ENCODE results near the gene UBE2H. TPM values are rescaled to one million over a fixed set of nuclear protein-coding genes. Genes with fewer than 3 reads are reported as not detected.
"Not testable (repeated sequence)": the region's sequence is repeated elsewhere in the genome, so short reads cannot be mapped to it uniquely, and the experiment has no call there.

Gene UBE2H
- total RNA-seq, 1 donor from 2014 or later: 68.5 TPM

GRCh38 chr7:129896568-129897382 lies 56.0 kb downstream of the UBE2H start:
- intact Hi-C loops (cut with DNase I): no loop called here
- no peak overlapping the region for H3K4me3 ChIP-seq
- H3K9me3 ChIP-seq: no peaks in the 10 kb centered on the region
- no peak for TF ChIP-seq POLR2AphosphoS5 (IDR thresholded peaks at IDR 0.05; ENCODE audit: insufficient read depth in 1 of 2, low read depth in 1 of 2)
- H3K27ac ChIP-seq: no peak overlapping the region
- H3K36me3 ChIP-seq: no peaks in the 10 kb centered on the region
- H3K4me1 ChIP-seq: peaks cover 13% of the 10 kb centered on the region
- DNase-seq (ENCODE audit: extremely low spot score in 2 of 2): no peak
- H3K27me3 ChIP-seq: no peaks in the 10 kb centered on the region

- H3K27ac ChIP-seq; H3K36me3 ChIP-seq; DNase-seq (ENCODE audit: extremely low spot score in 2 of 2); intact Hi-C loops (cut with DNase I); H3K4me3 ChIP-seq; H3K9me3 ChIP-seq; H3K27me3 ChIP-seq: not testable (repeated sequence)
- H3K4me1 ChIP-seq: peaks cover 22% of the 10 kb centered on the region
Observed at GRCh38 chr7:129894184-129894583, 58.6 kb downstream of the UBE2H start.

GRCh38 chr7:129890090-129890489 lies 62.7 kb downstream of the UBE2H start:
- H3K4me3 ChIP-seq: no peak overlapping the region
- intact Hi-C loops (cut with DNase I): no loop called here
- H3K27me3 ChIP-seq: no peaks in the 10 kb centered on the region
- no peak for DNase-seq (ENCODE audit: extremely low spot score in 2 of 2)
- TF ChIP-seq CTCF (IDR thresholded peaks at IDR 0.05) (no peak), POLR2AphosphoS5 (IDR thresholded peaks at IDR 0.05; ENCODE audit: insufficient read depth in 1 of 2, low read depth in 1 of 2) (no peak), POLR2A (IDR thresholded peaks at IDR 0.05) (no peak)
- H3K4me1 ChIP-seq: peaks cover 24% of the 10 kb centered on the region
- no peaks in the 10 kb centered on the region for H3K9me3 ChIP-seq
- no peak overlapping the region for H3K27ac ChIP-seq
- no peaks in the 10 kb centered on the region for H3K36me3 ChIP-seq

- TF ChIP-seq CTCF (IDR thresholded peaks at IDR 0.05) (no peak), POLR2A (IDR thresholded peaks at IDR 0.05) (no peak), POLR2AphosphoS5 (IDR thresholded peaks at IDR 0.05; ENCODE audit: insufficient read depth in 1 of 2, low read depth in 1 of 2) (no peak)
- intact Hi-C loops (cut with DNase I): no loop called here
- no peak overlapping the region for H3K27ac ChIP-seq
Observed at GRCh38 chr7:129889133-129889844, 63.5 kb downstream of the UBE2H start.

GRCh38 chr7:129887865-129888264 lies 64.9 kb downstream of the UBE2H start:
- Histone ChIP-seq H3K27me3 (no peaks in the 10 kb centered on the region), H3K4me1 (peaks cover 24% of the 10 kb centered on the region), H3K36me3 (no peaks in the 10 kb centered on the region), H3K9me3 (no peaks in the 10 kb centered on the region), H3K4me3 (no peak overlapping the region), H3K27ac (no peak overlapping the region)
- intact Hi-C loops (cut with DNase I): no loop called here
- DNase-seq (ENCODE audit: extremely low spot score in 2 of 2): no peak
- TF ChIP-seq CTCF (IDR thresholded peaks at IDR 0.05): no peak
- TF ChIP-seq POLR2A (IDR thresholded peaks at IDR 0.05): no peak
- no peak for TF ChIP-seq POLR2AphosphoS5 (IDR thresholded peaks at IDR 0.05; ENCODE audit: insufficient read depth in 1 of 2, low read depth in 1 of 2)

More at GRCh38 chr7:129889133-129889844, 63.5 kb downstream of the UBE2H start:
- H3K36me3 ChIP-seq: no peaks in the 10 kb centered on the region
- H3K9me3 ChIP-seq: no peaks in the 10 kb centered on the region
- no peak for DNase-seq (ENCODE audit: extremely low spot score in 2 of 2)
- no peaks in the 10 kb centered on the region for H3K27me3 ChIP-seq
- H3K4me1 ChIP-seq: peaks cover 24% of the 10 kb centered on the region
- no peak overlapping the region for H3K4me3 ChIP-seq

- DNase-seq (ENCODE audit: extremely low spot score in 2 of 2): no peak
- intact Hi-C loops (cut with DNase I): no loop called here
- H3K4me3 ChIP-seq: no peak overlapping the region
- no peak overlapping the region for H3K27ac ChIP-seq
- no peak for TF ChIP-seq POLR2A (IDR thresholded peaks at IDR 0.05)
- H3K9me3 ChIP-seq: no peaks in the 10 kb centered on the region
- H3K4me1 ChIP-seq: peaks cover 24% of the 10 kb centered on the region
- H3K36me3 ChIP-seq: no peaks in the 10 kb centered on the region
- no peaks in the 10 kb centered on the region for H3K27me3 ChIP-seq
Observed at GRCh38 chr7:129886818-129887186, 66.0 kb downstream of the UBE2H start.
